Measurements from ENCODE around the gene ALDH1A3. TPM values are rescaled to one million over a fixed set of nuclear protein-coding genes. Genes with fewer than 3 reads are reported as not detected.

ALDH1A3 gene
- total and polyA plus RNA-seq, 2 donors (not counting 1 experiment from before 2014, with no cell fraction given) = not detected

DNA sequence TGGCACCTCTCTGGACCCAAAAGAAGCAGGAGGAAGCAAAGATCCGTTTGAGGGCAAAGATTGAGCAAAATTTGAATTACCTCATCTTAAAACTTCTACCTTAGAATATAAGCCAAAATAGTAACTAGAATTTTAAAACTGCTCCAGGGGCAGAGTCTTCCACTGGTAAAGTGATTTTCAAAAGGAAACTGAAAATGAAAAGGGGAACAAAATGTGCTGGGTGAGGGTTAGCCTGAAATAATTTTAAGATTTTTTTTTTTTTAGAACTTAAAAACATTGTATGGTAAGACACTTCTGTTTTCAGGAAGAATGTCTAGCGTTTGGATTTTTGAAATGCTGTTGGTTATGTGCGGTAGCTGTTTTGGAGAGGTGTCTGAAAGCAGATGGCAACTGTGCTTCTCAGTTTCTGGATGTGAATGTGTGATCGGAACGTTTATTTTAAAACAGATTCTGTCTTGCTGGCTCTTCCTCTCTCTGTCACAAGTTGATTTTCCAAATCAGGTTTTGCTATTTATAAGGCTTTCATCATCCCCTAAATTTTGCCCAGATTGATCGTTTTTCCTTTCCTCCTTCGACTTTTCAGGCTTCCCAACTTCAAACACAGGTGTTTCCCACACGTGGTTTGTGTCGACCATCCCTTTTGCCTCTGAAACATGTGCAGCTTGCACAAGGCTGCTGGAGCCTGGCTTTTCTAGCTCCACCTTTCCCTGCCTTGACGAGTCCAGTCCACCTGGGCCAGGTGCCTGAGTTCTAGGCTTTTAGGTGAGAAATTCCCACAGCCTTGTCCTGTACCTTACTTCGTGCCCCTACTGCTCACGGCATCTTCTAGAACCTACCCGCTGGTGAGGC, 42.8 kb downstream of the ALDH1A3 start:
- Histone ChIP-seq H2AFZ (ENCODE audit: insufficient read depth, low read depth, low read length, poor library complexity, severe bottlenecking) (peak overlapping the region; percentile 70), H3K9ac (ENCODE audit: low read length) (peak overlapping the region; percentile 55), H3K27me3 (replicated peaks in 1 of 4; ENCODE audit: control extremely low read depth in 1 of 4, control insufficient read depth in 3 of 4, insufficient read depth in 4 of 4, low read length in 3 of 4) (no peaks in the 10 kb centered on the region), H3K4me1 (ENCODE audit: control insufficient read depth in 2 of 2, insufficient read depth in 2 of 2, low read length in 2 of 2) (peaks cover 48 to 73% of the 10 kb centered on the region in 2 donors), H3K79me2 (ENCODE audit: control insufficient read depth, insufficient read depth, low read length) (peaks cover 49% of the 10 kb centered on the region), H3K36me3 (replicated peaks in 1 of 2; ENCODE audit: control extremely low read depth in 1 of 2, control insufficient read depth in 1 of 2, extremely low read depth in 1 of 2, insufficient read depth in 2 of 2, low read length in 1 of 2) (peaks cover 0 to 17% of the 10 kb centered on the region in 2 experiments), H4K20me1 (ENCODE audit: control insufficient read depth, insufficient read depth, low read length, poor library complexity, severe bottlenecking) (peaks cover 12% of the 10 kb centered on the region), H3K9me3 (ENCODE audit: control extremely low read depth in 1 of 3, control insufficient read depth in 2 of 3, insufficient read depth in 1 of 3, low read length in 2 of 3) (no peaks in the 10 kb centered on the region), H3K4me3 (ENCODE audit: control extremely low read depth in 1 of 5, extremely low read depth in 1 of 5, insufficient read depth in 1 of 5, low read depth in 2 of 5, low read length in 4 of 5) (peak overlapping the region in 3 of 5 experiments; percentile 41 to 56 (median 50)), H3K4me2 (replicated peaks; ENCODE audit: low read depth, low read length, poor library complexity, severe bottlenecking) (peak overlapping the region; percentile 78), H3K27ac (ENCODE audit: low read length in 2 of 2) (peak overlapping the region; percentile 65 to 80)
- WGBS (ENCODE audit: insufficient coverage) = 0% methylated on average over 6 of the region's 13 CpGs
- intact Hi-C loops (cut with micrococcal nuclease) = loop anchor here (5.0 kb wide), 1 partner anchor 370 kb away; no protein-coding TSS in a partner anchor
- peak overlapping the region; percentile 94 for H3K27ac Mint-ChIP-seq
- POLR2A ChIA-PET = interaction anchor here (0.6 kb wide), 1 partner anchor 326 kb away, joined by 3 read pairs; no protein-coding TSS in a partner anchor
- TF ChIP-seq CTCF (IDR thresholded peaks at IDR 0.05) (no peak), EZH2 (IDR thresholded peaks at IDR 0.05; ENCODE audit: borderline replicate concordance, insufficient read depth, low read depth, low read length, poor library complexity, severe bottlenecking) (no peak)
- peak overlapping the region; percentile 88 for H3K4me3 Mint-ChIP-seq
- DNase-seq (peak; percentile 62), ATAC-seq (ENCODE audit: low read depth) (peak; percentile 9)
- CTCF ChIA-PET = interaction anchor here (0.7 to 14.9 kb wide), 3 partner anchors 21 to 336 kb away, joined by 3 to 807 read pairs (median 7); no protein-coding TSS in a partner anchor
- H3K9me3 Mint-ChIP-seq (ENCODE audit: insufficient read depth) = no peaks in the 10 kb centered on the region
- H3K27me3 Mint-ChIP-seq = no peaks in the 10 kb centered on the region
- peaks cover 71% of the 10 kb centered on the region for H3K4me1 Mint-ChIP-seq

Data from B cell (primary cell).